Measurements from ENCODE around the gene CIB4. TPM values are rescaled to one million over a fixed set of nuclear protein-coding genes. Genes with fewer than 3 reads are reported as not detected.
A peak's percentile ranks its signal among the peaks of the same experiment; 100 is the strongest.

CIB4 gene
- total and polyA plus RNA-seq, 2 experiments from 2014 or later, result not detected

DNA sequence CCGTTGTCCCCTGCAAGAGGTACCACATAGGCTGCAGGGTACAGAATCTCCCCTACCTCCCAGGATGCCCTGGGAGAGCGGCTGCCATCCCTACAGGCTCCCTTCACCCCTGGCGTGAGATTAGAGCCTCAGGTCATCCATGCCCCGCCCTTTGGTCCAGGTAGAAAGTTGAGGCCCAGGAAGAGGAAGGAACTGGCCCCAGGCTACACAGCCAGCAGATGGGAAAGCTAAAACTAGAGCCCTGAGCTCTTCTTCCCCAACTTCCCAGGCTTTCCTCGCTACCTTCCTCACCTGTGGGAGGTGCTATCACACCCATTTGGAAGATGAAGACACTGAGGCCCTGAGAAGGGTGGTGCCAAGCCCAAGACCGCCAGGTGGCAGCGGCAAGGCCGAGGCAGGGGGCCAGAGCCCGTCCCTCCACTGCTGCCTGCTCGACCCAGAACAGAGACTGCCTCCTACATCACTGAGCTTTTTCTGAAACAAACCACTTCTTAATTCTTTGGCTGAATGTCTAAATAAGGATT lies 25.8 kb downstream of the CIB4 start:
- H3K27me3 ChIP-seq, result peaks cover 6% of the 10 kb centered on the region
- no peak for DNase-seq (ENCODE audit: low read depth in 1 of 2, low spot score in 1 of 2)

GRCh38 chr2:26614216-26615138 lies 26.7 kb downstream of the CIB4 start:
- Histone ChIP-seq H3K27ac (peak overlapping the region; percentile 75), H3K36me3 (no peaks in the 10 kb centered on the region), H3K27me3 (peaks cover 4% of the 10 kb centered on the region), H3K4me3 (no peak overlapping the region), H3K9me3 (ENCODE audit: low read depth) (no peaks in the 10 kb centered on the region), H3K4me1 (ENCODE audit: low read depth) (peaks cover 24% of the 10 kb centered on the region)
- DNase-seq (ENCODE audit: low read depth in 1 of 2, low spot score in 1 of 2), result no peak
- TF ChIP-seq, protein P1, sequence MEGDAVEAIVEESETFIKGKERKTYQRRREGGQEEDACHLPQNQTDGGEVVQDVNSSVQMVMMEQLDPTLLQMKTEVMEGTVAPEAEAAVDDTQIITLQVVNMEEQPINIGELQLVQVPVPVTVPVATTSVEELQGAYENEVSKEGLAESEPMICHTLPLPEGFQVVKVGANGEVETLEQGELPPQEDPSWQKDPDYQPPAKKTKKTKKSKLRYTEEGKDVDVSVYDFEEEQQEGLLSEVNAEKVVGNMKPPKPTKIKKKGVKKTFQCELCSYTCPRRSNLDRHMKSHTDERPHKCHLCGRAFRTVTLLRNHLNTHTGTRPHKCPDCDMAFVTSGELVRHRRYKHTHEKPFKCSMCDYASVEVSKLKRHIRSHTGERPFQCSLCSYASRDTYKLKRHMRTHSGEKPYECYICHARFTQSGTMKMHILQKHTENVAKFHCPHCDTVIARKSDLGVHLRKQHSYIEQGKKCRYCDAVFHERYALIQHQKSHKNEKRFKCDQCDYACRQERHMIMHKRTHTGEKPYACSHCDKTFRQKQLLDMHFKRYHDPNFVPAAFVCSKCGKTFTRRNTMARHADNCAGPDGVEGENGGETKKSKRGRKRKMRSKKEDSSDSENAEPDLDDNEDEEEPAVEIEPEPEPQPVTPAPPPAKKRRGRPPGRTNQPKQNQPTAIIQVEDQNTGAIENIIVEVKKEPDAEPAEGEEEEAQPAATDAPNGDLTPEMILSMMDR (IDR thresholded peaks at IDR 0.05; ENCODE audit: low read depth, low read length), result no peak

More for the DNA sequence above, 25.8 kb downstream of the CIB4 start:
- Histone ChIP-seq H3K4me3 (no peak overlapping the region), H3K9me3 (ENCODE audit: low read depth) (no peaks in the 10 kb centered on the region), H3K36me3 (no peaks in the 10 kb centered on the region), H3K4me1 (ENCODE audit: low read depth) (peaks cover 18% of the 10 kb centered on the region), H3K27ac (no peak overlapping the region)
- TF ChIP-seq, protein P1 (IDR thresholded peaks at IDR 0.05; ENCODE audit: low read depth, low read length), result peak; percentile 17

DNA sequence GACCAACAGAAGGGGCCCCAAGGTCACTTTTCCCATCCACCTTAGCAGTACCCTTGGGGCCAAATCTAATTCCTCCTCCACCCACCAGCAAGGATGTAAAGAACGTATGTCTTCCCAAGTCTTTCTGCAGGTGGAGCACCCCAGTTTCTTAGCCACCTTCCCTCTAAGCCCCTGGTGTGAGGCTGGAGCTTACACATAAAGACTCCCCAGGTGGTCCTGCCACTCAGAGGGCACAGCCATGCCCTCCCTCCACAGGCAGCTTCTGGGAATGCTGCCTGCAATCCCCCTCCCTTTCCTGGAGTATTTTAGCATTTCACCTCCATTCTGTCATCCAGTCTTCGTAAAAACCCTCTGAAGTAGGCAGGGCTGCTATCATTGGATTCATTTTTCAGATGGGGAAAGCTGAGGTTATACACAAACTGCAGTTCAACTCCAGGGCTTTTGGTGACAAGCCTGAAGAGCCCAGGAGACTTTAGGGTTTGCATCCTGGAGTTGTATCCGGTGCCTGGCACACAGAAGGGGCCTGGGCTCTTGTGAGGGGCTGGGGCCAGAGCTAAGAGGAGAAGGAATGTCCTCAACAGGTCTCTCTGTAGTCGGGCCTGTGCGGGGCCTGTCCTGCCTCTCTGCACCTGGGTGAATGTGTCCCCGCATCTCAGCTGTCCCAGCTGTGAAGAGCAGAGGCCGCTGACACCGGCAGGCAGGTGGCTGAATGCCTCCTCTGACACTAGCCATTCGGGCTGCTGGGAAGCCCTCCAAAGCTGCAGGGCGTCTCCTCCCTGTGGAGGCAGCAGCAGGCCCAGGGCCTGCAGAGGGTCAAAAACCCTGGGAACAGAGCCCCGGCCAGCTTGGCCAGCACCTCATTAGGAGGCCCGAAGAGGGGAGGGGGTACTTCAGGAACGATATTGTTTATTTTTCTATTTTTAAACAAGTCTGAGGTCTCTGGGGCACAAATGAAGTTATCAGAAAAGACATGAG lies 27.6 kb downstream of the CIB4 start:
- peak in 1 of 2 donors; percentile 28 for DNase-seq (ENCODE audit: low read depth in 1 of 2, low spot score in 1 of 2)
- TF ChIP-seq, protein P1 (IDR thresholded peaks at IDR 0.05; ENCODE audit: low read depth, low read length), result no peak
- H3K27me3 ChIP-seq, result no peaks in the 10 kb centered on the region
- H3K9me3 ChIP-seq (ENCODE audit: low read depth), result no peaks in the 10 kb centered on the region
- H3K4me1 ChIP-seq (ENCODE audit: low read depth), result peaks cover 31% of the 10 kb centered on the region
- H3K4me3 ChIP-seq, result no peak overlapping the region
- peak overlapping the region; percentile 75 for H3K27ac ChIP-seq
- H3K36me3 ChIP-seq, result no peaks in the 10 kb centered on the region

DNA sequence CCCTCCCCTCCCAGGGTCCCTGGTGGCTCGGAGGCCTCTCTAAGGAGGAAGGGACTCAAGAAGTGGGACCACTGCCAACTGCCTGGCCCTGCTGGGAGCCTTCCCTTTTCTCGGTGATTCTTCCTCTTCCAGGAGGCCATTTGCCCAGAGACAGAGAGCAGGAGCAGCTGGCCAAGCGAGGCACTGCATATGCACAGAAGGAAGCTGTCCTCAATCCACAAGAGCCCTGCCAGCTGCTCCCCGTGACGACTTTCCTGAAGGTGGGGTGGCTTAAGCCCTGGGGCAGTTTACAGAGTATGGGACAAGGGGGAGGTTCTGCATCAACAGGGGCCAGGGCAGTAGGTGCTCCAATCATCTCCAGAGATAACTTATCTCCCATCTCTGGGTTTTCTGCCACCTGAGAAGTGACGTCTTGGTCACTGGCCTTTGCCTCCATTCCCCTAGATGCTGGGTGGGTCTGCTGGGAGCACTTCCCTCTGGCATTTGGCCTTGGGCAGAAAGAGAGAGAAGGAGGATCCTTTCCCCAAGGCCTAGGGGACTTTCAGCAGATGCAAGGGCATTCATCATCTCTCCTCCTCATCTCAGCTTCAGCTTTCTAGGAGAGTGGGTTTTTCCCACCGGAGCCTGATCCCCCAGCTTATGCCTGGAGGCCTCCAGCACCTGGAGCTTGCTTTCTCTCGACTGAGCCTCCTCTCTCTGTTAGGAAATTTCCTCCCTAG lies 28.5 kb downstream of the CIB4 start:
- H3K27ac ChIP-seq, result no peak overlapping the region
- H3K4me1 ChIP-seq (ENCODE audit: low read depth), result peaks cover 31% of the 10 kb centered on the region

More for the DNA sequence above, 28.5 kb downstream of the CIB4 start:
- DNase-seq (ENCODE audit: low read depth in 1 of 2, low spot score in 1 of 2), result peak in 1 of 2 donors; percentile 31
- H3K9me3 ChIP-seq (ENCODE audit: low read depth), result no peaks in the 10 kb centered on the region
- H3K27me3 ChIP-seq, result no peaks in the 10 kb centered on the region
- H3K4me3 ChIP-seq, result no peak overlapping the region
- TF ChIP-seq, protein P1 (IDR thresholded peaks at IDR 0.05; ENCODE audit: low read depth, low read length), result no peak
- no peaks in the 10 kb centered on the region for H3K36me3 ChIP-seq

Measured in cardiac muscle cell (in vitro differentiated cells and primary cell).